Islet precursor cell (in vitro differentiated cells): Measurements from ENCODE around the gene BLM.

Experiments
- DNase-seq: peaks from one replicate; pipeline ENCODE4 v3.0.0-alpha.2; 2018

Gene BLM

DNA sequence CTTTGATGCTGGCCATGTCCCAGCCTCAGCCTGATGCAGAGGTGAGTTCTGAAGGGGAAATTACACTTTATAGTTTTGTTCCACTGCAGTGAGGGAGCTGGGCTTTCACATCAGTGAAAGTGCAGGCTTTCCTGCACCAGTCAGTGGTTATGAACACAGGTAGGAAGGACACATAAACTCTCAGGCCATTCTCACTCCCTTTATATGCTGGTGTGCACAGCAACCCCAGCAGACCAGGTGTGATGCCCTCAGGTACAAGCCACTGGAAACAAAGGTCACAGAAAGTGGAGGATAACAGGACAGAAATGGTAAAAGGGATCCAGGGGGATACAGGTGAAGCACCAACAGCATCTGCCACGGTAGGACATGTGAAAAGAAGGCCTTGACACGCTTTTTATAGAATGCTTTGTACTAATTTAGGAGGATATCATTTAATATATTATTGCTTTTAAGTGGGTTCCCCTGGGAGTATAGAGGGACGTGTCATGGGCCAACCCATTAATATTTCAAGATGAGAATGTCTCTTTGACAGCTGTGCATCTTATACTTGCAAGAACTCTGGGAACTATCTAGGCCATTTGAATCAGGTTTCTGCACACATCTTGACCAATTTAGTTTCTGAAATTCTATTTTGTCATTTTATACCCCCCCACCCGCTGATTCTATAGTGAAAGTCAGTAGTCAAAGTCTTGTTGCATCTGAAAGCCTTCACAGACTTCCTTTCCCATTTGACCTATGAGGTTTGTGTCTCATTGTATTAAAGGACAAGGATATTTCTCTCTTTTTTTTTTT is 25.0 kb upstream of the BLM start:
- no peak for DNase-seq

GRCh38 chr15:90694987-90695386 is 22.2 kb upstream of the BLM start:
- DNase-seq, result no peak

GRCh38 chr15:90697175-90697574 is 20.0 kb upstream of the BLM start:
- no peak for DNase-seq

DNA sequence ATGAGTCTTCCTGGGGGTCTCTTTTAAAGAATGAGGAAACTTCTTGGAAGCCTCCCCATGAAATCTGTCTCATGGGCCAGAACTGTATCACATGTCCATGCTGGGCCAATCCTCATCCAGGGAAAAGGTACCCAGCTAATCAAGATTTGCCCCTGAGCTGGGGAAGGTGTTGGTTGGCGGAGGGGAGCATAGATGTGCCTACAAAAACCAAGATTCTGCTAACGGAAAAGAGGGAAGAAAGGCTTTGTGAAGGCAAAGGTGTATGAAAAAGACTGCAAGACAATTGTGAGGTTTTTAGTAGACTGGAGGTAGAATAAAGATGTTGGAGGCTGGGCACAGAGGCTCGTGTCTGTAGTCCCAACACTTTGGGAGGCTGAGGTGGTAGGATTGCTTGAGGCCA is 18.5 kb upstream of the BLM start:
- DNase-seq, result no peak

GRCh38 chr15:90701048-90701447 is 16.1 kb upstream of the BLM start:
- DNase-seq, result no peak

DNA sequence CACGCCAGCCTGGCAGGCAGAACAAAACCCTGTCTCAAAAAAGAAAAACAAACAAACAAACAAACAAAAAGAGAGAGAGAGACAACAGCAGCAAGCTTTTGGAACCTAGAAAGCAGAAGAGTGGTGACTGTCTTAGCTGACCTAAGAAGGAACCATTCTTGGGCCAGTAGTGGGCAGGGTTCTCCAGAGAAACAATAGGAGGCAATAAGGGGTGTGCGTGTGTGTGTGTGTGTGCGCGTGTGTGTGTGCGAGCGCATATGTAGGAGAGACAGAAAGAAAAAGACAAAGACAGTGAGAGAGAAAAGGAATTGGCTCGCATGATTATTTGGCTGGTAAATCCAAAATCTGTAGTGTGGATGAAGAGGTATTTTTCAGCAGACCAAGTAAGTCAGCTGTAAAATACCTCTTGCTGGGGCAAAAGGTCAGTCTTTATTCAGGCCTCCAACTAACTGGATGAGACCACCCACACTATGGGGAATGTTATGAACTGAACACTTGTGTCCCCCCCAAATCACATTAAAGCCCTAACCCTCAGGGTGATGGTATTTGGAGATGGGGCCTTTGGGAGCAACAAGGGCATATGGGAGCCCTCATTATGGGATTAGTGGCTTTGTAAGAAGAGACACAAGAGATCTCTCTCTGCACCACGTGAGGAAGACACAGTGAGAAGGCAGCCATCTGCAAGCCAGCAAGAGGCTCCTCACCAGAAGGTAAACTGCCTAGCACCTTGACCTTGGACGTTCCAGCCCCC is 15.1 kb upstream of the BLM start:
- no peak for DNase-seq

DNA sequence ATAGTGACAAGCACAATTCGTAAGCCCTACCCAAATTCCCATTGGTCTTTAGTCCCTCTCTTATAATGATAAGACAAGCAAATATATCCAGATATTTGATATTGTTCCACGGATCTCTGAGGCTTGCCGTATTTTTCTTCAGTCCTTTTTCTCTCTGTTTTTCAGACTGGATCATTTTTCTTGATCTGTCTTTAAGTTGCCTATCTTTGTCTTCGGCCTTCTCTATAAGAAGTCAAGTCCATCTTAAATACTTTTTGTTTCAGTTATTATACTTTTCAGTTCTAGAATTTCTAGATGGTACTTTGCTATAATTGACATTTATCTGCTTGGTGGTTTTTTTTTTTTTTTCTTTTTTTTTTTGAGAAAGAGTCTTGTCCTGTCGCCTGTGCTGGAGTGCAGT is 13.7 kb upstream of the BLM start:
- DNase-seq, result no peak

- no peak for DNase-seq
These were observed 11.9 kb upstream of the BLM start for GRCh38 chr15:90705212-90705611.

- DNase-seq, result no peak
These were observed 10.5 kb upstream of the BLM start for GRCh38 chr15:90706394-90707327.

GRCh38 chr15:90707489-90707888 is 9.7 kb upstream of the BLM start:
- DNase-seq, result no peak

GRCh38 chr15:90708516-90708915 is 8.6 kb upstream of the BLM start:
- no peak for DNase-seq

GRCh38 chr15:90709278-90709677 is 7.9 kb upstream of the BLM start:
- DNase-seq, result no peak

DNA sequence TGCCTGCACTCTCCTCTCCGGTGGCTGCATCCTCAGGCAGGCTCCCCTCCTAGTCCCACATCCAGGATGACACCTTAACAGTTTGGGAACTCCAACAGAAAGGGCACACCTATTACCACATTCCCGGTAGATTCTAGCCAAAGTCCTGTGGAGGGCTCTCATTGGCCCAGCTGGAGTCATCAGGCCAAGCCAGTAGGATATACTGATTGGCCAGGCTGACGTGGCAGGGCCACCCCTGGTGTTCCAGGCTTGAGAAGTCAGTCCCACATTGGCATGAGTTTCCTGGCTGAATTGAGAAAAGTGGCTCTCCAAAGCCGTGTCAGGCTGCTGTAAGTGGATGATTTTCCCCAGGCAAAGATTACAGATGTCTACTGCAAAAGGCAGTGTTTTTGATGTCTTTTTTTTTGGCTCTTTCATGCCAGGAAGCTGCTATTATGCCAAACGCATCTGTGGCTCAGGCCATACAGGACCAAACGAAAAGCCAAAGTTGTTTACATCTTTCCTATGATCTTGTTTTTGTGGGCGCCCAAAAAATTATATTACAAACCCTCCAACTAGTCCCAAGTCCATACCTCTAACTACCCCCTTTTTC is 6.6 kb upstream of the BLM start:
- DNase-seq, result peak; percentile 57

DNA sequence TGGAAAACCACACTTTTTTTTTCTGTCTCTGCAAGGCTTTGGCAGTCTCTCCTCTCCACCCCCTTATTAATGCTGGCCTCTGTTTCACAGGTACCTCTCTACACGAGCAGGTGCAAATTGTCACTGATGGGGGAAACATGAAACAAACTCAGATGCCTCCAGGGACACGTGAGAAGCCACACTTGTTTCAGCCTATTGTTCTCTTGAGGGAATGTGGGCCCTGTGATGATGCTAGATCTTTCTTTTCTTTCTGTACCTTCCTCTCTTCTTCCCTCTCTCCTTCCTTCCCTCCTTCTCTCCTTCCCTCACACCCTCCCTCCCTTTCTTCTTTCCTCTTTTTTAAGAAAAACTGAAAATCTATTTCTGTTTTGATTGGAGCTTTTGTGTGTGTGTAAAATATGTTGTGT is 5.7 kb upstream of the BLM start:
- no peak for DNase-seq

DNA sequence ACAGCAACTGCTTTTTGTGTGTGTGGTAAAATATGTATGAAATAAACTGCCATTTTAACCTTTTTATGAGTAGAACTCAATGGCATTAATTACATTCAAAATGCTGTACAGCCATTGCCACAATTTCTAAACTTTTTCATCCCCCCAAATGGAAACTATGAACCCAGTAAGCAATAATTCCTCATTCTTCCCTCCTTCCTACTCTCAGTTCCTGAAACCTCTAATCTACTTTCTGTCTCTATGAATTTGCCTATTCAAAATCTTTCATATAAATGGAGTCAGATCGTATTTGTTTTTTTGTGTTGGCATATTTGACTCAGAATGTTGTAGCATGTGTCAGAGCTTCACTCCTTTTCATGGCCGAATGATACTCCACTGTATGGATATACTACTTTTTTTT is 5.3 kb upstream of the BLM start:
- no peak for DNase-seq

GRCh38 chr15:90713081-90713480 is 4.1 kb upstream of the BLM start:
- no peak for DNase-seq

DNA sequence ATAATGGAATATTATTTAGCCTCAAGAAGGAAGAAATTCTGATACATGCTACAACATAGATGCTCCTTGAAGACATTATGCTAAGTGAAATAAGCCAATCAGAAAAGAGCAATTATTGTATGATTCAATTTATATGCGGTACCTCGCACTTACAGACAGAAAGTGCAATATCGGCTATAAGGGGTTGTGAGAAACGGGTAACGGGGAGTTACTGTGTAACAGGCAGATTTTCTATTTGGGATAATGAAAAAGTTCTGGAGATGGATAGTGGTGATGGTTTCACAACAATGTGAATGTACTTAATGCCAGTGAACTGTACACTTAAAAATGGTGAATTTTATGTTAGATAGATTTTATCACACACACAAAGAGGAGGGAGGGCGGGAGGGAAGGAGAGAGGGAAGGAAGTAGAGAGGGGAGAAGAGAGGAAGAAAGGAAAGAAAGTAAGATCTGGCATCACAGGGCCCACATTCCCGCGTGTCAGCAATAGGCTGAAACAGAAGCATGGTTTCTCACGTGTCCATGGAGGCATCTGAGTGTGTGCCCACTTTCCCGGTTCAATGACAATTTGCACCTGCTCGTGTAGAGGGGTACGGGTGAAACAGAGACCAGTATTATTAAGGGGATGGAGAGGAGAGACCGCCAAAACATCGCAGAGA is 700 bp upstream of the BLM start:
- no peak for DNase-seq

DNA sequence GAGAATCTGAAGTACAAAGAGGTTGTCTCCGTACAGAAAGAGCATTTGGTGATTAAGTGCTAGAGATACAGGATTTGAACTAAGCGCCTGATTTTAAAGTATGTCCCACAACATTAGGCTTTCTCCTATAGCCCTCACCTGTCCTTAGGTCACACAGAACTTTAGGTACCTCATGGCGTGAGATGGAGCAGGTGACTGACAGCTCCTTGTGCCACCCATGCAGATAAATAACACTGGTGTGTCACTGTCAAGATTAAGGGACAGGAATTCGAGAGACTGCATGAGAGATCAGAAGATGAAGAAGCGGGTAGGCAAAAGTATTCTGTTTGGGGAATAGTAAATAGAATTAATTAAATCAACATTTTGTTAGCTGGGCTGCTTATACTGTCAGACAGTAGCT is 1.1 kb downstream of the BLM start:
- no peak for DNase-seq

GRCh38 chr15:90720131-90720530 is 3.0 kb downstream of the BLM start:
- DNase-seq, result no peak

GRCh38 chr15:90729261-90729660 is 12.1 kb downstream of the BLM start:
- DNase-seq, result no peak

GRCh38 chr15:90730290-90730689 is 13.1 kb downstream of the BLM start:
- no peak for DNase-seq

GRCh38 chr15:90735923-90736322 is 18.8 kb downstream of the BLM start:
- no peak for DNase-seq
